GM12878 (cell line): ENCODE data around the gene TBXAS1. TPM values are rescaled to one million over a fixed set of nuclear protein-coding genes. Genes with fewer than 3 reads are reported as not detected.
A peak's percentile ranks its signal among the peaks of the same experiment; 100 is the strongest.

Source experiments
- ATAC-seq: fragments of 200-7000 bp; cut with Tn5 transposase; 3 replicates; pipeline ENCODE4 v1.9.1; 2020; ENCODE audit warnings: mild to moderate bottlenecking, moderate library complexity
- BruUV-seq: library from RNA; stranded (reverse); fragments of 400-500 nt; replicated peaks from 2 replicates; lab custom pipeline; 2021; lab: Mats Ljungman, UMichigan
- CTCF ChIA-PET: fragments of 300-600 bp; sonication (Branson Sonifier 250); formaldehyde crosslinking; extraction: SDS; loops from one replicate; lab custom pipeline; 2021; ENCODE audit warnings: inconsistent platforms; lab: Yijun Ruan, JAX
- POLR2A ChIA-PET: fragments of 350-600 bp; formaldehyde crosslinking; extraction: SDS; loops from one replicate; lab custom pipeline; 2021; ENCODE audit warnings: inconsistent platforms; lab: Charles Lee
- RAD21 ChIA-PET: fragments of 300-600 bp; sonication (Branson Sonifier 250); formaldehyde crosslinking; loops from one replicate; lab custom pipeline; 2023; ENCODE audit warnings: antibody characterized with exemption; ENCODE audit not compliant: unreplicated experiment; lab: Charles Lee
- SMC1A ChIA-PET: fragments of 300-600 bp; sonication (Branson Sonifier 250); formaldehyde crosslinking; loops from one replicate; lab custom pipeline; 2023; ENCODE audit not compliant: unreplicated experiment, uncharacterized antibody; lab: Charles Lee
- DNase-seq: peaks from one replicate; pipeline ENCODE4 v3.0.0-alpha.2; 2011; ENCODE audit warnings: low read depth, low spot score
- FAIRE-seq: peaks from 3 replicates; lab custom pipeline; 2011; peaks lifted over from hg19 to GRCh38; lab: Jason Lieb, UNC
- H2AFZ ChIP-seq: 2 replicates; pipeline ENCODE4 v1.6.0; 2011; ENCODE audit warnings: low read depth, low read length, control low read depth; ENCODE audit not compliant: control insufficient read depth
- H3K27ac ChIP-seq: 2 replicates; pipeline ENCODE4 v1.5.1; 2011; ENCODE audit warnings: control low read depth; ENCODE audit not compliant: control insufficient read depth, insufficient read depth
- H3K27me3 ChIP-seq, 2 experiments: replicated peaks in 1 of 2; 2 replicates each; pipeline versions ENCODE4 v1.6.0 to v1.6.1; 2011; ENCODE audit warnings: low read length in 1 of 2; ENCODE audit not compliant: control insufficient read depth in 2 of 2, insufficient read depth in 2 of 2
- H3K36me3 ChIP-seq, 2 experiments: 2 replicates each; pipeline ENCODE4 v1.5.1; 2011; ENCODE audit warnings: low read length in 1 of 2; ENCODE audit not compliant: control insufficient read depth in 2 of 2, insufficient read depth in 2 of 2
- H3K4me1 ChIP-seq: 2 replicates; pipeline ENCODE4 v1.6.1; 2011; ENCODE audit warnings: mild to moderate bottlenecking, low read length, moderate library complexity, mixed read lengths; ENCODE audit not compliant: control insufficient read depth, insufficient read depth
- H3K4me2 ChIP-seq: 2 replicates; pipeline ENCODE4 v1.6.0; 2011; ENCODE audit warnings: control low read depth; ENCODE audit not compliant: control insufficient read depth, insufficient read depth
- H3K4me3 ChIP-seq: fragments of 200-600 bp; sonication (generic); 2 replicates; pipeline ENCODE4 v1.5.1; 2016
- H3K79me2 ChIP-seq: 2 replicates; pipeline ENCODE4 v1.6.0; 2011; ENCODE audit warnings: low read length; ENCODE audit not compliant: control insufficient read depth, insufficient read depth
- H3K9ac ChIP-seq: 2 replicates; pipeline ENCODE4 v1.8.0; 2011; ENCODE audit warnings: low read length, control low read depth, mixed read lengths; ENCODE audit not compliant: control insufficient read depth, insufficient read depth
- H3K9me3 ChIP-seq: replicated peaks from 3 replicates; pipeline ENCODE4 v1.5.1; 2011; ENCODE audit warnings: mild to moderate bottlenecking, low read length; ENCODE audit not compliant: control insufficient read depth, insufficient read depth
- H4K20me1 ChIP-seq: 2 replicates; pipeline ENCODE4 v1.6.0; 2011; ENCODE audit not compliant: control insufficient read depth, insufficient read depth
- CBX3 ChIP-seq: fragments of 200-600 bp; sonication (generic); IDR thresholded peaks from 2 replicates; pipeline ENCODE4 v1.6.1; 2016; ENCODE audit warnings: low read depth, borderline replicate concordance
- MTA3 ChIP-seq: IDR thresholded peaks from 2 replicates; pipeline ENCODE4 v1.6.1; 2012; ENCODE audit warnings: low read length, inconsistent platforms, borderline replicate concordance
- PKNOX1 ChIP-seq: fragments of 450-650 bp; IDR thresholded peaks from 2 replicates; pipeline ENCODE4 v1.6.1; 2016; ENCODE audit warnings: mild to moderate bottlenecking
- POLR2AphosphoS2 ChIP-seq: IDR thresholded peaks from 2 replicates; pipeline ENCODE4 v1.6.1; 2011; ENCODE audit warnings: low read depth, mild to moderate bottlenecking, low read length, improper control_type of control experiment, moderate library complexity
- POLR2AphosphoS5 ChIP-seq: IDR thresholded peaks from 2 replicates; pipeline ENCODE4 v1.6.1; 2011; ENCODE audit warnings: mild to moderate bottlenecking, low read length, inconsistent platforms
- ZSCAN29 ChIP-seq: fragments of 450-650 bp; IDR thresholded peaks from 2 replicates; pipeline ENCODE4 v1.6.1; 2017; ENCODE audit warnings: mild to moderate bottlenecking, moderate library complexity
- WGBS: methylation state at CpG from one replicate; pipeline ENCODE4 v1.1.6; 2016; ENCODE audit warnings: low lambda C conversion rate; ENCODE audit not compliant: insufficient replicate concordance, insufficient coverage; ENCODE audit errors: missing lambda C conversion rate; 5-methylcytosine and 5-hydroxymethylcytosine counted together
- in situ Hi-C: fragments of 300-500 bp; cut with MboI; formaldehyde crosslinking; loops from 9 replicates; pipeline ENCODE4 v1.14.3; 2018; ENCODE audit warnings: mixed read lengths
- intact Hi-C: fragments of 100-400 bp; cut with micrococcal nuclease; formaldehyde crosslinking; loops from one replicate; pipeline ENCODE4 v1.14.2; 2022; ENCODE audit not compliant: unreplicated experiment
- polyA plus RNA-seq, 11 experiments: library from polyadenylated mRNA; depleted of rRNA in 4 of 11; unstranded in 6 of 11; stranded (reverse) in 5 of 11; fragments of >200 nt; fragmentation: Nextera tagmentation in 4 of 11; fragmentation: Illumina TruSeq in 1 of 11; extraction: Ambion mirVana in 4 of 11; extraction: Trizol in 1 of 11; gene quantifications; 1 replicate in 1 of 11; 2 replicates in 10 of 11; pipeline versions ENCODE4 v1.2.1 to v1.2.3, GENCODE V29; 2011 to 2016; ENCODE audit warnings: inconsistent platforms in 2 of 11, missing spikeins in 2 of 11, low read depth in 1 of 11
- total RNA-seq, 4 experiments: library from RNA; depleted of rRNA in 3 of 4; stranded (reverse); fragments of >200 nt in 3 of 4; fragmentation: Illumina TruSeq in 1 of 4; extraction: Trizol in 1 of 4; gene quantifications; 2 replicates each; pipeline versions ENCODE4 v1.2.1 to v1.2.3, GENCODE V29; 2013 to 2021
- TF ChIP-seq, protein P1 (sequence below): fragments of 450-650 bp; IDR thresholded peaks from 2 replicates; pipeline ENCODE4 v1.6.1; 2016; ENCODE audit warnings: mild to moderate bottlenecking, moderate library complexity, borderline replicate concordance

TBXAS1 gene
- total and polyA plus RNA-seq, 10 of the 15 experiments (the other 5 are each of a cell fraction or from before 2014, with no cell fraction given): 1.5 to 32.7 (median 16.3) TPM

GRCh38 chr7:139901056-139901795 lies 72.2 kb downstream of the TBXAS1 start:
- ChIA-PET SMC1A (interaction anchor here (0.7 to 4.4 kb wide), 14 partner anchors 9 to 255 kb away, joined by 3 to 45 read pairs (median 4); no protein-coding TSS in a partner anchor), CTCF (interaction anchor here (0.7 to 2.9 kb wide), 4 partner anchors 8 to 259 kb away, joined by 3 to 17 read pairs (median 4); no protein-coding TSS in a partner anchor), POLR2A (interaction anchor here (0.6 to 1.8 kb wide), 3 partner anchors 8 to 15 kb away, joined by 3 to 6 read pairs (median 4); no protein-coding TSS in a partner anchor), RAD21 (interaction anchor here (0.7 to 1.5 kb wide), 4 partner anchors 13 to 71 kb away, joined by 3 to 4 read pairs (median 4); no protein-coding TSS in a partner anchor)
- peaks cover 3% of the 10 kb centered on the region; the same call in 1 of the 2 replicates for H3K4me1 ChIP-seq
- no peaks in the 10 kb centered on the region for H4K20me1 ChIP-seq
- H2AFZ ChIP-seq: no peak overlapping the region
- no TSS peak for BruUV-seq
- no peak for ATAC-seq
- intact Hi-C loops: no loop called here
- no peak for FAIRE-seq
- WGBS: 81% methylated on average over 6 of the region's 6 CpGs
- no peak overlapping the region for H3K9ac ChIP-seq
- in situ Hi-C loops: no loop called here
- H3K9me3 ChIP-seq: no peaks in the 10 kb centered on the region; the same call in 2 of the 3 replicates
- no peaks in the 10 kb centered on the region for H3K36me3 ChIP-seq
- TF ChIP-seq CBX3 (no peak), PKNOX1 (peak; percentile 51)
- H3K4me2 ChIP-seq: no peak overlapping the region
- H3K4me3 ChIP-seq: no peak overlapping the region
- no peak overlapping the region for H3K27ac ChIP-seq
- DNase-seq: no peak
- H3K79me2 ChIP-seq: no peaks in the 10 kb centered on the region
- no peaks in the 10 kb centered on the region for H3K27me3 ChIP-seq

DNA sequence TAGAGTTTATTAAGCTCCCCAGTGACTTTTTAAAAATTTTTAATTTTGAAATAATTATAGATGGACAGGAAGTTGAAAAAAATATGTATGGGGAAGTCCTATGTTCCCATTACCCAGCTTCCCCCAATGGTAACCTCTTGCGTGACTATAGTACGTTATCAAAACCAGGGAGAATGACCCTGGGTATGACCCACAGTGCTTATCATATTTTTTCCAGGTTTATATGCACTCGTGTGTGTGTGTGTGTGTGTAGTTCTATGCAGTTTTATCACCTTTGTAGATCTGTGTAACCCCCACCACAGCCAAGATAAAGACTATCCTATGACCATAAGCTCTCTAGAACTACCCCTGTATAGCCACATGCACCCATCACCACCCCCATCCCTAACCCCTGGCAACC lies 72.8 kb downstream of the TBXAS1 start:
- DNase-seq (no peak), ATAC-seq (no peak), FAIRE-seq (no peak)
- Histone ChIP-seq H3K4me2 (no peak overlapping the region), H3K27me3 (no peaks in the 10 kb centered on the region), H3K4me1 (peaks cover 3% of the 10 kb centered on the region; the same call in 1 of the 2 replicates), H3K4me3 (no peak overlapping the region), H4K20me1 (no peaks in the 10 kb centered on the region), H3K27ac (no peak overlapping the region), H3K9me3 (peaks cover 1% of the 10 kb centered on the region; the same call in 2 of the 3 replicates), H3K36me3 (no peaks in the 10 kb centered on the region), H3K9ac (no peak overlapping the region), H2AFZ (no peak overlapping the region), H3K79me2 (no peaks in the 10 kb centered on the region)
- BruUV-seq: no TSS peak
- intact Hi-C loops: no loop called here
- WGBS: 94% methylated on average over 3 of the region's 3 CpGs
- ChIA-PET RAD21 (interaction anchor here (1.5 kb wide), 1 partner anchor 15 kb away, joined by 3 read pairs; no protein-coding TSS in a partner anchor), SMC1A (interaction anchor here (0.7 to 4.4 kb wide), 8 partner anchors 9 to 255 kb away, joined by 3 to 45 read pairs (median 4); no protein-coding TSS in a partner anchor), CTCF (interaction anchor here (1.5 to 2.9 kb wide), 2 partner anchors 14 to 256 kb away, joined by 5 to 17 read pairs; no protein-coding TSS in a partner anchor), POLR2A (interaction anchor here (0.6 to 1.8 kb wide), 2 partner anchors 9 to 15 kb away, joined by 3 to 6 read pairs; no protein-coding TSS in a partner anchor)
- in situ Hi-C loops: no loop called here
- no peak for TF ChIP-seq MTA3
- no peak for TF ChIP-seq POLR2AphosphoS2
- TF ChIP-seq, protein P1, sequence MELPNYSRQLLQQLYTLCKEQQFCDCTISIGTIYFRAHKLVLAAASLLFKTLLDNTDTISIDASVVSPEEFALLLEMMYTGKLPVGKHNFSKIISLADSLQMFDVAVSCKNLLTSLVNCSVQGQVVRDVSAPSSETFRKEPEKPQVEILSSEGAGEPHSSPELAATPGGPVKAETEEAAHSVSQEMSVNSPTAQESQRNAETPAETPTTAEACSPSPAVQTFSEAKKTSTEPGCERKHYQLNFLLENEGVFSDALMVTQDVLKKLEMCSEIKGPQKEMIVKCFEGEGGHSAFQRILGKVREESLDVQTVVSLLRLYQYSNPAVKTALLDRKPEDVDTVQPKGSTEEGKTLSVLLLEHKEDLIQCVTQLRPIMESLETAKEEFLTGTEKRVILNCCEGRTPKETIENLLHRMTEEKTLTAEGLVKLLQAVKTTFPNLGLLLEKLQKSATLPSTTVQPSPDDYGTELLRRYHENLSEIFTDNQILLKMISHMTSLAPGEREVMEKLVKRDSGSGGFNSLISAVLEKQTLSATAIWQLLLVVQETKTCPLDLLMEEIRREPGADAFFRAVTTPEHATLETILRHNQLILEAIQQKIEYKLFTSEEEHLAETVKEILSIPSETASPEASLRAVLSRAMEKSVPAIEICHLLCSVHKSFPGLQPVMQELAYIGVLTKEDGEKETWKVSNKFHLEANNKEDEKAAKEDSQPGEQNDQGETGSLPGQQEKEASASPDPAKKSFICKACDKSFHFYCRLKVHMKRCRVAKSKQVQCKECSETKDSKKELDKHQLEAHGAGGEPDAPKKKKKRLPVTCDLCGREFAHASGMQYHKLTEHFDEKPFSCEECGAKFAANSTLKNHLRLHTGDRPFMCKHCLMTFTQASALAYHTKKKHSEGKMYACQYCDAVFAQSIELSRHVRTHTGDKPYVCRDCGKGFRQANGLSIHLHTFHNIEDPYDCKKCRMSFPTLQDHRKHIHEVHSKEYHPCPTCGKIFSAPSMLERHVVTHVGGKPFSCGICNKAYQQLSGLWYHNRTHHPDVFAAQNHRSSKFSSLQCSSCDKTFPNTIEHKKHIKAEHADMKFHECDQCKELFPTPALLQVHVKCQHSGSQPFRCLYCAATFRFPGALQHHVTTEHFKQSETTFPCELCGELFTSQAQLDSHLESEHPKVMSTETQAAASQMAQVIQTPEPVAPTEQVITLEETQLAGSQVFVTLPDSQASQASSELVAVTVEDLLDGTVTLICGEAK: no peak
- no peak for TF ChIP-seq ZSCAN29
- no peak for TF ChIP-seq POLR2AphosphoS5
